Liver (tissue), 9 donors: Measurements from ENCODE around the gene ADTRP. TPM values are rescaled to one million over a fixed set of nuclear protein-coding genes. Genes with fewer than 3 reads are reported as not detected.

Experiments used
- DNase-seq: peaks from one replicate; pipeline ENCODE4 v3.0.0-alpha.2; 2017; ENCODE audit warnings: low spot score
- H3K27ac ChIP-seq, 2 donors: one replicate each; pipeline ENCODE4 v1.7.0; 2013; ENCODE audit warnings: inconsistent platforms in 2 of 2, low read length in 2 of 2, control low read depth in 1 of 2, low read depth in 1 of 2, mild to moderate bottlenecking in 1 of 2
- H3K27me3 ChIP-seq, 4 donors: one replicate each; pipeline versions ENCODE4 v1.6.1 to v1.7.0; 2013; ENCODE audit warnings: low read length in 3 of 4, inconsistent platforms in 1 of 4, mild to moderate bottlenecking in 1 of 4, moderate library complexity in 1 of 4; ENCODE audit not compliant: control insufficient read depth in 4 of 4, insufficient read depth in 4 of 4
- H3K36me3 ChIP-seq, 4 donors: one replicate each; pipeline versions ENCODE4 v1.6.1 to v1.7.0; 2013; ENCODE audit warnings: low read length in 3 of 4, mild to moderate bottlenecking in 3 of 4, low read depth in 1 of 4, moderate library complexity in 1 of 4; ENCODE audit not compliant: control insufficient read depth in 4 of 4, insufficient read depth in 3 of 4
- H3K4me1 ChIP-seq, 4 donors: one replicate each; pipeline versions ENCODE4 v1.6.1 to v1.7.0; 2013; ENCODE audit warnings: low read length in 3 of 4, mild to moderate bottlenecking in 3 of 4, moderate library complexity in 1 of 4; ENCODE audit not compliant: control insufficient read depth in 4 of 4, insufficient read depth in 4 of 4
- H3K4me3 ChIP-seq, 3 donors: one replicate each; pipeline versions ENCODE4 v1.6.1 to v1.7.0; 2013; ENCODE audit warnings: low read length in 3 of 3, control low read depth in 1 of 3, low read depth in 1 of 3, mild to moderate bottlenecking in 1 of 3
- H3K9ac ChIP-seq, 2 donors: one replicate each; pipeline ENCODE4 v1.7.0; 2013; ENCODE audit warnings: low read length in 2 of 2, mild to moderate bottlenecking in 2 of 2, moderate library complexity in 2 of 2, control low read depth in 1 of 2, low read depth in 1 of 2
- H3K9me3 ChIP-seq, 4 donors: one replicate each; pipeline versions ENCODE4 v1.6.1 to v1.7.0; 2013; ENCODE audit warnings: low read length in 3 of 4; ENCODE audit not compliant: control insufficient read depth in 4 of 4
- ATF3 ChIP-seq: IDR thresholded peaks from 2 replicates; pipeline ENCODE4 v1.6.1; 2016; ENCODE audit warnings: antibody characterized with exemption
- CTCF ChIP-seq: fragments of 150-350 bp; IDR thresholded peaks from 2 replicates; pipeline ENCODE4 v1.5.1; 2017; ENCODE audit warnings: improper control_type of control experiment, low read depth, low read length; ENCODE audit not compliant: missing input control
- EGR1 ChIP-seq, 2 donors: IDR thresholded peaks; 2 replicates each; pipeline ENCODE4 v1.6.1; 2016 to 2018; ENCODE audit warnings: antibody characterized with exemption in 2 of 2, low read depth in 2 of 2
- FOXA1 ChIP-seq: IDR thresholded peaks from 2 replicates; pipeline ENCODE4 v1.6.1; 2016; ENCODE audit warnings: antibody characterized with exemption
- FOXA2 ChIP-seq: IDR thresholded peaks from 2 replicates; pipeline ENCODE4 v1.6.1; 2016; ENCODE audit warnings: antibody characterized with exemption
- GABPA ChIP-seq, 2 donors: IDR thresholded peaks in 1 of 2; conservative IDR thresholded peaks in 1 of 2; 2 replicates each; pipeline ENCODE4 v1.6.1; 2016; ENCODE audit warnings: antibody characterized with exemption in 2 of 2, mild to moderate bottlenecking in 1 of 2, moderate library complexity in 1 of 2
- HNF4A ChIP-seq, 2 donors: conservative IDR thresholded peaks; 2 replicates each; pipeline ENCODE4 v1.6.1; 2016; ENCODE audit warnings: antibody characterized with exemption in 2 of 2, mild to moderate bottlenecking in 2 of 2
- MAX ChIP-seq: IDR thresholded peaks from 2 replicates; pipeline ENCODE4 v1.6.1; 2016; ENCODE audit warnings: antibody characterized with exemption
- RAD21 ChIP-seq, 2 donors: IDR thresholded peaks; 2 replicates each; pipeline ENCODE4 v1.6.1; 2016; ENCODE audit warnings: antibody characterized with exemption in 2 of 2, mild to moderate bottlenecking in 2 of 2
- REST ChIP-seq: IDR thresholded peaks from 2 replicates; pipeline ENCODE4 v1.6.1; 2016; ENCODE audit warnings: antibody characterized with exemption, mild to moderate bottlenecking
- RXRA ChIP-seq, 2 donors: IDR thresholded peaks; 2 replicates each; pipeline ENCODE4 v1.6.1; 2017 to 2018; ENCODE audit warnings: antibody characterized with exemption in 2 of 2, mild to moderate bottlenecking in 1 of 2
- SP1 ChIP-seq: IDR thresholded peaks from 2 replicates; pipeline ENCODE4 v1.6.1; 2018; ENCODE audit warnings: antibody characterized with exemption, mild to moderate bottlenecking
- TAF1 ChIP-seq: conservative IDR thresholded peaks from 2 replicates; pipeline ENCODE4 v1.6.1; 2016; ENCODE audit warnings: antibody characterized with exemption, mild to moderate bottlenecking
- YY1 ChIP-seq: IDR thresholded peaks from 2 replicates; pipeline ENCODE4 v1.6.1; 2016; ENCODE audit warnings: antibody characterized with exemption, mild to moderate bottlenecking
- ZBTB33 ChIP-seq: IDR thresholded peaks from 2 replicates; pipeline ENCODE4 v1.6.1; 2016; ENCODE audit warnings: antibody characterized with exemption
- WGBS: extraction: QIAGEN DNeasy Blood & Tissue Kit; methylation state at CpG from one replicate; pipeline ENCODE4 v1.1.7; 2013; 5-methylcytosine and 5-hydroxymethylcytosine counted together
- polyA plus RNA-seq, 2 donors: library from polyadenylated mRNA; stranded (reverse) in 1 of 2; unstranded in 1 of 2; fragments of 200-250 nt in 1 of 2; fragments of >200 nt in 1 of 2; fragmentation: Nextera tagmentation in 1 of 2; extraction: Ambion mirVana in 1 of 2; gene quantifications; one replicate each; pipeline versions ENCODE4 v1.2.1 to v1.2.3, GENCODE V29; 2013 to 2015
- total RNA-seq, 2 donors: library from RNA; depleted of rRNA; stranded (reverse); fragments of >200 nt; gene quantifications; one replicate each; pipeline ENCODE4 v1.2.3, GENCODE V29; 2014
- donor health status: healthy.
- donor health status: healthy.
- donor health status: healthy.
- donor health status: healthy.
- donor health status: healthy.

Gene ADTRP
- total and polyA plus RNA-seq, 4 donors, result 0.21 to 2.0 (median 0.50) TPM; not detected in 1

- no peak for TF ChIP-seq MAX
- TF ChIP-seq YY1, result no peak
- no peak for TF ChIP-seq GABPA (IDR thresholded peaks at IDR 0.05 in 1 of 2, conservative IDR thresholded peaks at IDR 0.05 in 1 of 2)
- TF ChIP-seq ATF3, result no peak
- TF ChIP-seq REST, result no peak
- TF ChIP-seq FOXA2, result no peak
- TF ChIP-seq HNF4A (conservative IDR thresholded peaks at IDR 0.05), result no peak
- no peak for TF ChIP-seq FOXA1
- no peak overlapping the region for H3K27ac ChIP-seq
- DNase-seq, result no peak
- WGBS, result 98% methylated on average over 3 of the region's 3 CpGs
- H3K9me3 ChIP-seq, result no peaks in the 10 kb centered on the region
- no peaks in the 10 kb centered on the region for H3K36me3 ChIP-seq
- H3K27me3 ChIP-seq, result no peaks in the 10 kb centered on the region
- no peak overlapping the region for H3K9ac ChIP-seq
- no peak overlapping the region for H3K4me3 ChIP-seq
- peaks cover 0 to 9% (median 4%) of the 10 kb centered on the region in 4 donors for H3K4me1 ChIP-seq
Measured at GRCh38 chr6:11819486-11819885, 40.9 kb upstream of the ADTRP start.

- no peaks in the 10 kb centered on the region for H3K27me3 ChIP-seq
- H3K36me3 ChIP-seq, result no peaks in the 10 kb centered on the region
- H3K4me1 ChIP-seq, result peaks cover 0 to 6% (median 0%) of the 10 kb centered on the region in 4 donors
- H3K27ac ChIP-seq, result no peak overlapping the region
- TF ChIP-seq SP1 (no peak), CTCF (no peak), ZBTB33 (no peak), REST (no peak), RXRA (IDR thresholded peaks at IDR 0.05) (no peak), MAX (no peak), RAD21 (IDR thresholded peaks at IDR 0.05) (no peak), YY1 (no peak), GABPA (IDR thresholded peaks at IDR 0.05 in 1 of 2, conservative IDR thresholded peaks at IDR 0.05 in 1 of 2) (no peak), HNF4A (conservative IDR thresholded peaks at IDR 0.05) (no peak), EGR1 (IDR thresholded peaks at IDR 0.05; ENCODE audit: low read depth in 2 of 2) (no peak), ATF3 (no peak), FOXA2 (no peak), FOXA1 (no peak), TAF1 (no peak)
- DNase-seq, result no peak
- WGBS, result 89% methylated on average over 1 of the region's 1 CpG
- H3K9me3 ChIP-seq, result no peaks in the 10 kb centered on the region
- H3K9ac ChIP-seq, result no peak overlapping the region
- no peak overlapping the region for H3K4me3 ChIP-seq
Measured at GRCh38 chr6:11815231-11815630, 36.6 kb upstream of the ADTRP start.
